GM10266 (cell line): ENCODE data around the gene ACTC1.
"Not testable (repeated sequence)": the region's sequence is repeated elsewhere in the genome, so short reads cannot be mapped to it uniquely, and the experiment has no call there.

Experiments used
- DNase-seq: peaks from one replicate; pipeline ENCODE4 v3.0.0; 2012; ENCODE audit errors: extremely low spot score
- CTCF ChIP-seq: IDR thresholded peaks from 2 replicates; pipeline ENCODE4 v1.5.1; 2012; ENCODE audit warnings: mild to moderate bottlenecking, low read depth; ENCODE audit not compliant: control insufficient read depth, insufficient read depth; ENCODE audit errors: missing control alignments

Gene ACTC1

DNA sequence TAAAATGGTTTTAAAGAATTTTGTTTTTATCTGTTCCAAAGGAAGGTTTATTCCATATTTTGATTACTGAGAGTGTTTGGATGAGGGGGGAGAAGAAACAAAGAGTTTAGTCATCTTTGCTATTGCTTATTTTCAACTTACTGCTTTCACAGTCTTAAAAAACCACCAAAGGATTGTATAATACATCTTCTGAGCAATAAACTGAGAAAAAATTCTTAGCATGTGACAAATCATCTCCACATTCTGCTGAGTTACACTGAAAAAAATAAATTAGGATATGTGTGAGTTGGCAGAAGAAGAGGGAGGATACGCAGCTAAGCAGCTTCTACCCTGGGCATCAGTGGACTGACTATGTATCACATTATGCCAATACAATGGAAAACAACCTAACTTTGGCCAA, 23.2 kb upstream of the ACTC1 start:
- no peak for TF ChIP-seq CTCF
- DNase-seq, result no peak

- no peak for DNase-seq
- TF ChIP-seq CTCF, result no peak
These were observed 20.5 kb upstream of the ACTC1 start for GRCh38 chr15:34815836-34816235.

DNA sequence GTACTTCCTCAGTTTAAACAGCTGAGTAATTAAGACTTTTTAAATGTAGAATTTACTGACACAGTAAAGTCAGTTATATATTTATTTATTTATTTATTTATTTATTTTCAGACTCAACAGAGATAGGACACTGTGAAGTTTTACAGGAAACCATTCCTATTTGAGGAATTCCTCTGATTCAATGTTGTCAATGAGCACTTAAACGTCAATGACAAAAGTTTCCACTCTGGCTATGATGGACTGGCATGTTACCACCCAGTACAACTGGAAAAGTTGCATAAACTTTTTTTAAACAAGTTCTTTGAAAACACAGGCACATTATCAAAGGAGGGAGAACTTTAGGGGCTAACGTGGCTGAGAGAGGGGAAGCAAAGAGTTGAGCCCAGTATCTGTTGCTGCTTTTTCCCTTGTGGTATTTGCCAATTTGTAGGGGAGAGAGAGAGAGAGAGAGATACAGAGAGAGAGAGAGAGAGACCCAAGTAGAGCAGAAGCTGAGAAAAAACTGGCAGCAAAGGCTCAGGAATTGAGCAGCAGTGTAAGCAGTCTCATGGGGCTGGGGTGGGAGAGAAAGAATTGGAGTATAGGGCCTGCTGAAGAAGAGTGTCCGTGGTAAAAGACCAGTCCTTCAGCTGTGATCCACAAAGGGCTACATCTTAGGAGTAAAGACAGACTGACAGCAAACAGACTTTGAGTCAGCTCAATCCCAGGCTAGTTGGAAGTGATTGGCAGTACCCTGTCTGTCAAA, 18.3 kb upstream of the ACTC1 start:
- DNase-seq, result no peak
- no peak for TF ChIP-seq CTCF

DNA sequence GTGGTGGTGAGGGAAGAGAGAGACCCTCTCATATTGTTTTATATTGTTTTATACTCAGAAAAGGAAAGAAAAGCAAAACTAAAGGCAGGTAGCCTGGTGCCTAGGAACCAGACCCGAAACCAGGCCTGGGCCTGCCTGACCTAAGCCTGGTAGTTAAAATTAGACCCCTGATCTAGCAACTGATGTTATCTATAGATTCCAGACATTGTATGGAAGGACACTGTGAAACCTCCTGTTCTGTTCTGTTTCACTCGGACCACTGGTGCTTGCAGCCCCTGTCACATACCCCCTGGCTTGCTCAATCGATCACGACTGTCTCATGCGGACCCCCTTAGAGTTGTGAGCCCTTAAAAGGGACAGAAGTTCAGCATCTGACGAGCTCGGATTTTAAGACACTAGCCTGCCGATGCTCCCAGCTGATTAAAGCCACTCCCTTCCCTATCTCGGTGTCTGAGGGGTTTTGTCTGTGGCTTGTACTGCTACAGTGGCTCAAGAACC, 17.6 kb upstream of the ACTC1 start:
- not testable (repeated sequence) for DNase-seq

GRCh38 chr15:34812369-34812768, 17.0 kb upstream of the ACTC1 start:
- no peak for TF ChIP-seq CTCF
- no peak for DNase-seq

DNA sequence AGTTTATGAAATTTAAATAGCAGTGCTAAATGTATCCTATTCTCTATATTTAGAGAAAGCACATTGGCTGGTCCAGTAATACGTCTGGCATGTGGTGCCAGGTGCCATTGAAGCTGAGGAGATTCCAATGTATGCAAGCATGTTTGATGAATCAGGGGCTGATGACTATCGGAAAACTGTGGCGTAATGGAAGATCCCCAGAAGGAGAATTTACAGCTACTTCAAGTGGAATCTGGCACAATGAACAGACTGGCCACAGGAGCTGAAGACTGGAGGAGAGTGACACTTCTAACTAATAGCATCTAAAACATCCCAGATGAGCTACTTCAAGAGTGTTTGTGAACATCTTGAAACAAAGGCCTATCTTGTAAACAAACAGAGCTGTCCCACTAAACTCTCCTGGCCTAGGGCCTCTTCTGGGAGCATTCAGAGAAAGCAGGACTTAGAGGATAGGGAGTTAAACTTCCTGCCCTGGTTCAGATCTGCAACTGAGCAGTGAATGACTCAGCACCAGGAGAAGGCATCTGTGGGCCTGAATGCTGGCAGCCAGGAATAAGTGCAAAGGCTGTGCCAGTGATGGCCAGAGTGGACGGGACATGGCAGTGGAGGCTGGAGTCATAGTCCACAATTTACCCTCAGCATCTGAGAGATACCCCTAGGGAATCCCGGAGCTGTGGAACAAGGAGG, 15.2 kb upstream of the ACTC1 start:
- no peak for TF ChIP-seq CTCF
- DNase-seq, result no peak

DNA sequence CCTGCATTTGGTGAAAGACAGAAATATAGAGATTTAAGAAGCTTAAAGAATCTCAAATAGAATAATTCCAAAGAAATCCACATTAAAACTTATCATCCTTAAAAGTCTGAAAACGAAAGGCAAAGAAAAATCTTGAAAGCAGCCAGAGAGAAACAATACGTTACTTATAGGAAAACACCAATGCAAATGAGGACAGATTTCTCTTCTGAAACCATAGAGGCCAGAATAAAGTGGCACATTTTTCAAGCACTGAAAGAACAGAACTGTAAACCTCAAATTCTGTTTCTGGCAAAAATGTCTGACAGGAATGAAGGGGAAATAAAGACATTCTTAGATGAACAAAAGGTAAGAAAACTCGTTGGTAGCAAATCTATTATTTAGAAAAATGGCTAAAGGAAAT, 13.8 kb upstream of the ACTC1 start:
- TF ChIP-seq CTCF, result no peak

More for the DNA sequence above, 13.8 kb upstream of the ACTC1 start:
- DNase-seq, result no peak
